GM12873 (cell line): ENCODE data around the gene GBF1.

Experiments
- CTCF ChIP-seq: IDR thresholded peaks from 2 replicates; pipeline ENCODE4 v1.5.1; 2012; ENCODE audit warnings: low read depth, mild to moderate bottlenecking, moderate library complexity, low read length, control low read depth; ENCODE audit not compliant: insufficient read depth; ENCODE audit errors: missing control alignments

Gene GBF1

GRCh38 chr10:102354451-102354850, 109.1 kb downstream of the GBF1 start:
- no peak for TF ChIP-seq CTCF

GRCh38 chr10:102358712-102359382, 113.5 kb downstream of the GBF1 start:
- no peak for TF ChIP-seq CTCF

- no peak for TF ChIP-seq CTCF
Measured at GRCh38 chr10:102367441-102367840, 122.1 kb downstream of the GBF1 start.

GRCh38 chr10:102368077-102368476, 122.7 kb downstream of the GBF1 start:
- no peak for TF ChIP-seq CTCF

- no peak for TF ChIP-seq CTCF
Measured at GRCh38 chr10:102371295-102371694, 126.0 kb downstream of the GBF1 start.

GRCh38 chr10:102375250-102375649, 129.9 kb downstream of the GBF1 start:
- peak; percentile 19 for TF ChIP-seq CTCF

GRCh38 chr10:102375867-102376266, 130.5 kb downstream of the GBF1 start:
- no peak for TF ChIP-seq CTCF

GRCh38 chr10:102376901-102377300, 131.6 kb downstream of the GBF1 start:
- no peak for TF ChIP-seq CTCF
